HCT116 (cell line): ENCODE measurements around the gene TMEM192. TPM values are rescaled to one million over a fixed set of nuclear protein-coding genes. Genes with fewer than 3 reads are reported as not detected.
A peak's percentile ranks its signal among the peaks of the same experiment; 100 is the strongest.

Experiments
- ATAC-seq: fragments of 200-7000 bp; cut with Tn5 transposase; 2 replicates; pipeline ENCODE4 v1.9.1; 2020; ENCODE audit warnings: mild to moderate bottlenecking, moderate library complexity
- BruUV-seq: library from RNA; stranded (reverse); fragments of 400-500 nt; replicated peaks from 2 replicates; lab custom pipeline; 2021; lab: Mats Ljungman, UMichigan
- CTCF ChIA-PET: fragments of 300-600 bp; sonication (Branson Sonifier 250); formaldehyde crosslinking; loops from one replicate; lab custom pipeline; 2021; ENCODE audit warnings: antibody characterized with exemption; lab: Charles Lee
- POLR2A ChIA-PET: fragments of 300-600, 350-600 bp; sonication (Branson Sonifier 250); formaldehyde crosslinking; loops from one replicate; lab custom pipeline; 2021; ENCODE audit warnings: antibody characterized with exemption; lab: Charles Lee
- RAD21 ChIA-PET, 2 experiments: fragments of 300-600 bp; sonication (Branson Sonifier 250); formaldehyde crosslinking; loops; one replicate each; lab custom pipeline; 2023; ENCODE audit warnings: low total read pairs in 2 of 2; ENCODE audit not compliant: uncharacterized antibody in 2 of 2, unreplicated experiment in 2 of 2, low non-redundant PET in 1 of 2; lab: Charles Lee
- DNase-seq: peaks from one replicate; pipeline ENCODE4 v3.0.0-alpha.2; 2010; ENCODE audit warnings: low read depth, low spot score
- H2AFZ ChIP-seq: fragments of 200-600 bp; shearing (Covaris generic), sonication (generic); 2 replicates; pipeline ENCODE4 v1.6.1; 2017; ENCODE audit warnings: low read depth, mixed run types, mixed read lengths, antibody characterized with exemption, low read length; ENCODE audit not compliant: poor library complexity, severe bottlenecking
- H3K27ac ChIP-seq: 2 replicates; pipeline ENCODE4 v1.5.1; 2012; ENCODE audit warnings: low read depth, low read length
- H3K27me3 ChIP-seq: fragments of 200-600 bp; sonication (generic); 2 replicates; pipeline ENCODE4 v1.6.1; 2016; ENCODE audit warnings: mixed run types, low read length, mixed read lengths; ENCODE audit not compliant: insufficient read depth
- H3K36me3 ChIP-seq, 2 experiments: fragments of 200-500 bp in 1 of 2; fragments of 200-600 bp in 1 of 2; sonication (Bioruptor generic) in 1 of 2; sonication (generic) in 1 of 2; 2 replicates each; pipeline versions ENCODE4 v1.5.1 to v1.6.1; 2014 to 2016; ENCODE audit warnings: low read length in 2 of 2, inconsistent platforms in 1 of 2, mixed read lengths in 1 of 2, mixed run types in 1 of 2; ENCODE audit not compliant: insufficient read depth in 2 of 2, control insufficient read depth in 1 of 2
- H3K4me1 ChIP-seq, 2 experiments: fragments of 200-600 bp in 1 of 2; sonication (generic) in 1 of 2; 2 replicates each; pipeline versions ENCODE4 v1.5.1 to v1.6.1; 2012 to 2017; ENCODE audit warnings: low read length in 2 of 2, inconsistent platforms in 1 of 2, mild to moderate bottlenecking in 1 of 2, mixed read lengths in 1 of 2, mixed run types in 1 of 2, moderate library complexity in 1 of 2; ENCODE audit not compliant: insufficient read depth in 2 of 2, control insufficient read depth in 1 of 2
- H3K4me2 ChIP-seq: fragments of 200-600 bp; sonication (generic); 2 replicates; pipeline ENCODE4 v1.6.1; 2017; ENCODE audit warnings: mixed run types, low read length, mixed read lengths
- H3K4me3 ChIP-seq, 2 experiments: fragments of 200-600 bp in 1 of 2; sonication (generic) in 1 of 2; replicated peaks in 1 of 2; 2 replicates each; pipeline ENCODE4 v1.5.1; 2011 to 2016; ENCODE audit warnings: low read length in 2 of 2, control low read depth in 1 of 2, low read depth in 1 of 2, mild to moderate bottlenecking in 1 of 2, mixed read lengths in 1 of 2, mixed run types in 1 of 2
- H3K79me2 ChIP-seq: fragments of 200-600 bp; sonication (generic); 2 replicates; pipeline ENCODE4 v1.6.1; 2017; ENCODE audit warnings: mild to moderate bottlenecking, mixed run types, low read length, moderate library complexity, mixed read lengths; ENCODE audit not compliant: insufficient read depth
- H3K9ac ChIP-seq: fragments of 200-600 bp; sonication (generic); 2 replicates; pipeline ENCODE4 v1.6.1; 2016; ENCODE audit warnings: low read length, mixed read lengths
- H3K9me2 ChIP-seq: fragments of 200-600 bp; sonication (generic), shearing (Covaris generic); 2 replicates; pipeline ENCODE4 v1.6.1; 2017; ENCODE audit warnings: mixed run types, mild to moderate bottlenecking, moderate library complexity; ENCODE audit not compliant: insufficient read depth
- H3K9me3 ChIP-seq, 2 experiments: fragments of 200-500 bp in 1 of 2; fragments of 200-600 bp in 1 of 2; sonication (Bioruptor generic) in 1 of 2; sonication (generic) in 1 of 2; 2 replicates each; pipeline ENCODE4 v1.6.1; 2014 to 2017; ENCODE audit warnings: low read length in 2 of 2, mixed read lengths in 2 of 2, inconsistent platforms in 1 of 2, low read depth in 1 of 2, mild to moderate bottlenecking in 1 of 2, mixed run types in 1 of 2, moderate library complexity in 1 of 2; ENCODE audit not compliant: control insufficient read depth in 1 of 2, insufficient read depth in 1 of 2
- H4K20me1 ChIP-seq: fragments of 200-600 bp; sonication (generic), shearing (Covaris generic); 2 replicates; pipeline ENCODE4 v1.6.1; 2017; ENCODE audit warnings: mixed run types, mild to moderate bottlenecking, moderate library complexity; ENCODE audit not compliant: insufficient read depth
- ELF1 ChIP-seq: IDR thresholded peaks from 2 replicates; pipeline ENCODE4 v1.6.1; 2012; ENCODE audit warnings: low read depth, borderline replicate concordance
- EZH2phosphoT487 ChIP-seq: fragments of 200-600 bp; IDR thresholded peaks from 2 replicates; pipeline ENCODE4 v1.6.1; 2018; ENCODE audit warnings: antibody characterized with exemption, borderline replicate concordance
- RAD21 ChIP-seq: IDR thresholded peaks from 2 replicates; pipeline ENCODE4 v1.6.1; 2012; ENCODE audit warnings: low read depth, mild to moderate bottlenecking
- SRF ChIP-seq: IDR thresholded peaks from 2 replicates; pipeline ENCODE4 v1.6.1; 2012; ENCODE audit warnings: low read depth
- TCF7L2 ChIP-seq: IDR thresholded peaks from 2 replicates; pipeline ENCODE4 v1.7.0; 2011; ENCODE audit warnings: borderline replicate concordance, inconsistent platforms; ENCODE audit not compliant: insufficient read depth, insufficient read length; ENCODE audit errors: extremely low read depth
- intact Hi-C: fragments of 100-400 bp; cut with micrococcal nuclease; formaldehyde crosslinking; loops from 2 replicates; pipeline ENCODE4 v1.10.0; 2022
- total RNA-seq: library from RNA; stranded (reverse); gene quantifications from one replicate; pipeline ENCODE4 v1.2.1, GENCODE V29; 2021; ENCODE audit not compliant: unreplicated experiment
- TF ChIP-seq, protein P1 (sequence below), 3 experiments: fragments of 200-600 bp in 1 of 3; sonication (generic) in 1 of 3; IDR thresholded peaks in 2 of 3; conservative IDR thresholded peaks in 1 of 3; 2 replicates each; pipeline ENCODE4 v1.5.1; 2012 to 2017; ENCODE audit warnings: low read depth in 2 of 3, low read length in 2 of 3, antibody characterized with exemption in 1 of 3, borderline replicate concordance in 1 of 3, control low read depth in 1 of 3, mild to moderate bottlenecking in 1 of 3, mixed read lengths in 1 of 3, mixed run types in 1 of 3, moderate library complexity in 1 of 3; ENCODE audit not compliant: insufficient read depth in 1 of 3

Gene TMEM192
- total RNA-seq, 1 experiment from 2014 or later = 13.1 TPM

DNA sequence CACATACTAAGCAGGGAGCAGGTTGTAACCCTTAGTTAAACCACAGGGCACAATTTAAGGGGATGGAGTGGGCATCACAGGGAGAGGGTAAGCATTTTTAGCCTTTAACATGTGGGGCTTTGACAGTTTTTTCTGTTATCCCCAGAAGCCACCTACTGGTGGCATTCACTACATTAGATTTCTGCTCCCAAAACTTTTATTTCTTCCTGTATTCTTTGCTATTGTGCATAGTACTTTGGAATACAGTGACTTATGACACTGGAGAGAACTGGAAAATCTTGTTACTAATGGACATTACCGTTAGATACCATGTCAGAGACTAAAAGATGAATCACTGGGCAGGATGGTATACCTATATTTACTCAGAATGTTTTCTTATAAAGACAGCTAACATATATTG lies 51.7 kb downstream of the TMEM192 start:
- RAD21 ChIA-PET = no interaction called here
- CTCF ChIA-PET = interaction anchor here (1.0 kb wide), 1 partner anchor 36 kb away, joined by 3 read pairs; no protein-coding TSS in a partner anchor
- ATAC-seq = peak; percentile 52; the same call in 1 of the 2 replicates
- POLR2A ChIA-PET = no interaction called here
- intact Hi-C loops = no loop called here
- TF ChIP-seq EZH2phosphoT487 (no peak), RAD21 (peak; percentile 32)
- TF ChIP-seq, protein P1, sequence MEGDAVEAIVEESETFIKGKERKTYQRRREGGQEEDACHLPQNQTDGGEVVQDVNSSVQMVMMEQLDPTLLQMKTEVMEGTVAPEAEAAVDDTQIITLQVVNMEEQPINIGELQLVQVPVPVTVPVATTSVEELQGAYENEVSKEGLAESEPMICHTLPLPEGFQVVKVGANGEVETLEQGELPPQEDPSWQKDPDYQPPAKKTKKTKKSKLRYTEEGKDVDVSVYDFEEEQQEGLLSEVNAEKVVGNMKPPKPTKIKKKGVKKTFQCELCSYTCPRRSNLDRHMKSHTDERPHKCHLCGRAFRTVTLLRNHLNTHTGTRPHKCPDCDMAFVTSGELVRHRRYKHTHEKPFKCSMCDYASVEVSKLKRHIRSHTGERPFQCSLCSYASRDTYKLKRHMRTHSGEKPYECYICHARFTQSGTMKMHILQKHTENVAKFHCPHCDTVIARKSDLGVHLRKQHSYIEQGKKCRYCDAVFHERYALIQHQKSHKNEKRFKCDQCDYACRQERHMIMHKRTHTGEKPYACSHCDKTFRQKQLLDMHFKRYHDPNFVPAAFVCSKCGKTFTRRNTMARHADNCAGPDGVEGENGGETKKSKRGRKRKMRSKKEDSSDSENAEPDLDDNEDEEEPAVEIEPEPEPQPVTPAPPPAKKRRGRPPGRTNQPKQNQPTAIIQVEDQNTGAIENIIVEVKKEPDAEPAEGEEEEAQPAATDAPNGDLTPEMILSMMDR (IDR thresholded peaks at IDR 0.05 in 2 of 3, conservative IDR thresholded peaks at IDR 0.05 in 1 of 3; ENCODE audit: borderline replicate concordance in 1 of 3, insufficient read depth in 1 of 3, low read depth in 2 of 3, low read length in 2 of 3) = peak in 2 of 3 experiments; percentile 49 to 52; a peak in 4 of 6 replicates
- Histone ChIP-seq H4K20me1 (no peaks in the 10 kb centered on the region), H3K27me3 (no peaks in the 10 kb centered on the region), H2AFZ (no peak overlapping the region), H3K4me1 (no peaks in the 10 kb centered on the region), H3K4me3 (no peak overlapping the region), H3K36me3 (no peaks in the 10 kb centered on the region), H3K27ac (no peak overlapping the region), H3K9ac (no peak overlapping the region), H3K9me3 (no peaks in the 10 kb centered on the region), H3K4me2 (no peak overlapping the region), H3K9me2 (no peaks in the 10 kb centered on the region), H3K79me2 (no peaks in the 10 kb centered on the region)
- no TSS peak for BruUV-seq
- no peak for DNase-seq

DNA sequence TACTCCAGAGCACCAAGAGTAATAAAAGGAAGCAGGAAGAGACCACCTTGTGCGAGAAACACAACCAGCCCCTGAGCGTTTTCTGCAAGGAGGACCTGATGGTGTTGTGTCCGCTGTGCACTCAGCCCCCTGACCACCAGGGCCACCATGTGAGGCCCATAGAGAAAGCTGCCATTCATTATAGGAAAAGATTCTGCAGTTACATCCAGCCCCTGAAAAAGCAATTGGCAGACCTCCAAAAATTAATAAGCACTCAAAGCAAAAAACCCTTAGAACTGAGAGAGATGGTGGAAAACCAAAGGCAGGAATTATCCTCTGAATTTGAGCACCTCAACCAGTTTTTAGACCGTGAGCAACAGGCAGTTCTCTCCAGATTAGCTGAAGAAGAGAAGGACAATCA lies 53.3 kb downstream of the TMEM192 start:
- Histone ChIP-seq H3K4me1 (no peaks in the 10 kb centered on the region), H3K79me2 (no peaks in the 10 kb centered on the region), H3K4me2 (no peak overlapping the region)
- TF ChIP-seq SRF (no peak), ELF1 (no peak), TCF7L2 (no peak)
- TF ChIP-seq, all 23 proteins: peak for 0
- no peaks in the 10 kb centered on the region for H3K9me2 ChIP-seq
- no peak for DNase-seq
- no peak overlapping the region for H3K27ac ChIP-seq
- H3K9me3 ChIP-seq = no peaks in the 10 kb centered on the region
- H2AFZ ChIP-seq = no peak overlapping the region
- intact Hi-C loops = no loop called here
- no peak for ATAC-seq
- POLR2A ChIA-PET = no interaction called here
- no peaks in the 10 kb centered on the region for H3K36me3 ChIP-seq
- no peak overlapping the region for H3K9ac ChIP-seq
- CTCF ChIA-PET = no interaction called here
- no peaks in the 10 kb centered on the region for H4K20me1 ChIP-seq
- no peaks in the 10 kb centered on the region for H3K27me3 ChIP-seq
- no peak overlapping the region for H3K4me3 ChIP-seq
- RAD21 ChIA-PET = no interaction called here
- BruUV-seq = no TSS peak
